GM12892 (cell line): ENCODE data around the gene OBP2A.

ENCODE experiments used
- POLR2A ChIP-seq: IDR thresholded peaks from 2 replicates; pipeline ENCODE4 v1.6.1; 2011; ENCODE audit warnings: low read depth, low read length, control low read depth
- POLR2AphosphoS5 ChIP-seq: IDR thresholded peaks from 2 replicates; pipeline ENCODE4 v1.6.1; 2011; ENCODE audit warnings: low read depth, low read length, control low read depth

DNA sequence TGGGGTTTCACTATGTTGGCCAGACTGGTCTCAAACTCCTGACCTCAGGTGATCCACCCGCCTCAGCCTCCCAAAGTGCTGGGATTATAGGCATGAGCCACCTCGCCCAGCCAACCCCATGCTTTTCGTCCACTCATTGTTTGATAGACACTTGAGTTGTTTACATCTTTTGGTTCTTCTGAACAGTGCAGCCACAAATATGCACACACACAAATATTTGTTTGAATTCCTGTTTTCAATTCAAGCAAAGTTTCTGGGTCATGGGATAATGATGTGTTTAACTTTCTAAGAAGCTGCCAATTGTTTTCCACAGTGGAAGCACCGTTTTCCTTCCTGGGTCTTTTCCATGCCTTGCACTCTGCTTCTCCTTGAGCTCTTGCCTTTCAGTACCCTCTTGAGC lies 8.8 kb downstream of the OBP2A start:
- TF ChIP-seq POLR2A (no peak), POLR2AphosphoS5 (no peak)
